GM21515 (cell line): ENCODE measurements around the gene NISCH.

Experiments used
- ATAC-seq: cut with Tn5 transposase; IDR thresholded peaks from one replicate; pipeline ENCODE4 v1.9.1; 2021; ENCODE audit not compliant: unreplicated experiment

NISCH gene

GRCh38 chr3:52471371-52472238, 16.2 kb downstream of the NISCH start:
- no peak for ATAC-seq

DNA sequence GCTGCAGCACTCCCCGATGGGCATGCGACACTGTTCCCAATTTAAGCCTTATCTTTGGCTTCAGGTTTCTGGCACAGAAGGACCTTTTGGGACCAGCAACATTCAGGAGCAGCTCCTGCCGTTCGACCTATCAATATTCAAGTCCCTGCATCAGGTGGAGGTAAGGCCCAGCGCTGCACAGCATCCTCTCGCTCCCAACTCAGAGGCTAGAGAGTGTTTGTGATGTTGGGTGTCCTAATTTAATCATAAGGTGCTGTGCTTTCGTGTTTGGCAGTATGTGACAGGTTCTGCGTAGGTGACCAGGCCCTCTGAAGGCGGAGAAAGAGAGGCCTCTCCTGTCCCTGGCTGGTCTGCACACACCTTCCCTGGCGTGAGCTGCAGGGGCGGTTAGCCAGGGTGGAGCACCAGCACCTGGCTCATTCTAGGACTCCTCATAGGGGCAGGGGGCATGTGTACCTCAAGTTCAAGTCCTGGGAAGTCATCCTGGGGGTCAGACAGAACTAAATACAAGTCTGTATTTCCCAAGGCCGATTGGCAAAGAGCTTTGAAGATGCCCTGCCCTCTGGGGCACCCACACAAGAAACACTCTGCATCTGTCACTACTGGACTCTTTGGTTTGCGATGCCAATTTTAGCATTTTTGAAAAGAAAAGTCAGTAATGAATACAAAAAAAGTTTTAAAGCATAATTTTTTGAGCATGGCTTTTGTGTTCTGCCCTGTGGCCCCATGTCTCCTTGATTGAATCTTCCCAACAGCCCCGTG, 17.0 kb downstream of the NISCH start:
- ATAC-seq = no peak

- no peak for ATAC-seq
Observed at GRCh38 chr3:52473026-52473425, 17.6 kb downstream of the NISCH start.

- ATAC-seq = no peak
Observed at GRCh38 chr3:52477076-52477795, 21.8 kb downstream of the NISCH start.

- ATAC-seq = no peak
Observed at GRCh38 chr3:52477796-52478095, 22.3 kb downstream of the NISCH start.

- ATAC-seq = no peak
Observed at GRCh38 chr3:52479037-52479876, 23.9 kb downstream of the NISCH start.

DNA sequence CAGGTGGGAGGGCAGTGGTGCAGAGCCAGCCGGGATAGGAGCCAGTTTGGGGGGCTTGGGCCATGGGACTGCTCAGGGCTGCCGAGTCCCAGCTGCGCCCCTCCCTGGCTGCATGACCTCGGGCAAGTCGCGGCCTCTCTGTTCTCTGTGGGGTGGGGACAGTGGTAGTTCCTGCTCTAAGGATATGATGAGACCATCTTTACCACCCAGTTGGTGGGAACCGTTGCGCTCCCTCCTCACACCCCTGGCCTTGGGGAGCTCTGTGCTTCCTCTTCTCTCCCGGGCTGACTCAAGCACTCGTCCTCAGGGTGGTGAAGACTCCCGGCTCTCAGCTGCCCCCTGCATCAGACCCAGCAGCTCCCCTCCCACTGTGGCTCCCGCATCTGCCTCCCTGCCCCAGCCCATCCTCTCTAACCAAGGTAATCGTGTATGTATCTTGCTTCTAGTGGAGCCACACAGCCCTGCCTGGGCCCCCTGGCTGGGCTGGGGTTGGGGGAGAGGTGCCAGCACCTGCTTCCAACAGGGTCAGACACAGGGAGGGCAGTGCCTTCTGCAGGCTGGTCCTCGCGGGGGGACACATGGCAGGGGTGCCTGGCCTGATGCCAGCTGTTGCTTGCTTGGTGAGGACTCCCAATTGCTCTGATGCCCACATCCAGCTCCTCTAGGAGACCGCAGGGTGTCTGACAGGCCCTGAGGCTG, 24.6 kb downstream of the NISCH start:
- ATAC-seq = no peak

DNA sequence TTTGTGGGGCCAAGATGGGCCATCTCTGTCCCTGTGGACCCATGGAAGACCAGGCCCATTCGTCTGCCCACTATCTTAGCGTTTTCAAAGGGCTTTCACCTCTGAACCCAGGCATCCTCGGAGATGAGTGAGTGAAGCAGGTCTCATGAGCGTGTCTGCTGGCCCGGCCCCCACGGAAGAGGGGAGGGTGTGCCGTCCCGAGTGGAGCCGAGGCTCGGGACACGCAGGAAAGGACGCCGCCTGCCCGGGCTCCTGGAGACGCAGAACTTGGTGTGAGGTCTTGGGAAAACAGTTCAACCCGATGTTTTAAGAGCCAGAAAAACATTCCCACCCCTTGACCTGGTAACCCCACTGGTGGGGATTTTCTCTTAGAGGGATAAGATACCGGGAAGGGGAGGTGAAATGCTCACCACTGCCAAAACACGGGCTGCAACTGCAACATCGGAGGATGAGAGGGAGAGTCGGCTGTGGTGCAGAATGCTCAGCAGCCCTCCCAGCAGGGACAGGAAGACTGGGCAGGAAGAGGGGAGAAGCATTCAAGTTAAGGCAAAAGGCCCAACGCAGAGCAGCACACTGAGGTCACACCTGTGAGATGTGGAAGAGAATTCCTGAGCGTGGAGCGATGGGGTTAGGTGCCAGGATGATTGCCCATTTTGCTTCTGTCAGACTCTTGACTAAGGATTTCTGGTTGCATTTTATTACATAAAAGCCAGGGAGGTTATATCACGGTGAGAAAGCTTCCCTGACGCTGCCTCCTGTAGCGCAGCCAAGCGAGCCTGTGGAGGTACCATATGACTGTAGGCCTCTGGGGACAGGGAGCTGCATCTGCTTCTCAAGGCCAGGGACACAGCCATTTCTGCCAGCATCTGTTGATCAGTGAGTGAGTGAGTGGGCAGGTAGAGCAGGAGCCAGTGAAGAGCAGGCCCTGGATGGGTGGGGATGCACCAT, 25.6 kb downstream of the NISCH start:
- ATAC-seq = no peak

DNA sequence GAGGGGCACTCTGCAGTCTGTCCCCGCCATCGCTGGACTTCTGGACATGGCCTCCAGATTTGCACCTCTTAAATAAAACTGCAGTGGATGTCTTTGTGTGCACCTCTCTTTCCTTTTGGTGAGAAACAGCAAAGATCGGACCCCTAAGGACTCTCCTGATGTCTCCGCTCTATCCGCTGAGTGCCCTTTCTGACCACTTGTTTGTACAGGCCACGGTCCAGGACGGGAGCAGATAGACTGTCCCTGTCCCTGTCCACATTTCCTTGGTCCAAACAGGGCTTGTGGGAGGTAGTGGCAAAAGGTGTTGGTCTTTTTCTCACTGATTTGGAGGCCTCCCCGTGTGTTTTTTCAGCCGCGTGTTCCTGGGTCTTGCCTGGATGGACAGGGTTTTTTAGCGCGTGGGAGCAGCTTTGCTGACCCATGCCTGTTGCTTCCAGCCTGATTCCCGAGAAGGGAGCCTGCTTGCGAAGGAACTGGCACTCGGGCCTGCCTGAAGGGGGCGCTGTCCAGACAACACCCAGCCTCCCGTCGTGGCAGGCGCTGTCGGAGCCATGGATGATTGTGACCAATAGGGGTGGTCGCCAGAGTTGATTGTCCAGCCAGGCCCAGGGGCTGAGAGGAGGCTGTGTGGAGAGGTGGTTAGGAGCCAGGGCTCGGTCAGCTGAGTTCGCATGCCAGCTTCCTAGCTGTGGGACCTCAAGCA, 26.6 kb downstream of the NISCH start:
- no peak for ATAC-seq

DNA sequence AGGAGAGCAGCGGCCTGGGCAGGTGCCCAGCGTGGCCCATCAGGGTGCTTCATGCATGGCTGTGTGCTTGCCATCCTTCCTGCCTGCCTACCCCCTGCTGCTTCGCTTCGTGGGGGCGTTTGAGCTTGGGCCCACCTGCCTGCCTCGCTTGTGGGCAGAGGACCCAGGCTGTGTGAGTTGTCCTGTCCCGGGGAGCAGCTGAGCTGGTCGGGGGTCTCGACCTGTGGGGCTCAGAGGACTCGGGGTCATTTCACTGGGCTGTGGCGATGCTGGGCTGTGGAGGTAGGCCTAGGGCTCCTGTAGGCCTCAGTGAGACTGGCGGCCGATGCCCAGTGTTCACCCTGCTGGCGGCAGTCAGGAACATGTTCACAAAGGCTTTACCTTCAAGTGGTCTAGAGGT, 27.7 kb downstream of the NISCH start:
- no peak for ATAC-seq

GRCh38 chr3:52483577-52484381, 28.4 kb downstream of the NISCH start:
- no peak for ATAC-seq

DNA sequence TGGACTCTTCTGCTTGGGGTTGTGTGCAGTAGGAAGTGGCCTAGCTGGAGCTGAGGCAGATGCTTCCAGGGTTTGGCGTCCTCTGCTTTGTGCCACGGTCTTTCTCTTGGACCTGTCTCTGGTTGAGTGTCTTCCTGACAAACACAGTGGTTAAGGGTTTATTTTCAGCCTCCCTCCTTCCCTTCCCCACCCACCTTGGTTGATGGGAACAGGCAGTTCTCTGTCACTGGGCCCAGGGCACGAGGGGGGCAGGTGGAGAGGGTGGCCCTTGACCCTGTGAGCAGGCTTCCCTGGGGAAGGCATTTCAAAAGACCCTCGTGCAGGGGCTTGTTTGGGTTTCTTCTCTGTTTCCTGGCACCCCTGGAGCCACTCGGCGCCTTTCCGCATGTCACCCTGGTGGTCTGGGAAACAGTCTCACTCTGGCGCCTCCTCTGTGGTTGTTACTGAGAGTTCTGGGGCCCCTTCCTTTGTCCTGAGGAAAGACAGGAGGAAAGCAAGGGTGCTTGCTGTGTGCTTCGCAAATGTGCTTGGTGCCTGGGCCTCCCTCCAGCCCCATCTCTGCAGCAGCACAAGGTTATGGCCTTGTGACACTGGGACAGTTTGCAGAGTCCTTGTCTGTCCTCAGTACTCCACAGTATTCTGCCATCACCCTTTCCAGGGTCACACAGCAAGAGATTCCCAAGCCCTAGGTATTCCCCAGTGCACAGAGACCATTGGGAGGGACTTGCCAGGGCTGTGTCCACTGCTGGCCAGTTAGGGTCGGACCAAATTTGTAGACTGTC, 29.5 kb downstream of the NISCH start:
- no peak for ATAC-seq

- ATAC-seq = no peak
Observed at GRCh38 chr3:52487050-52487787, 31.8 kb downstream of the NISCH start.

GRCh38 chr3:52487788-52488691, 32.6 kb downstream of the NISCH start:
- no peak for ATAC-seq

- no peak for ATAC-seq
Observed at GRCh38 chr3:52488746-52489145, 33.3 kb downstream of the NISCH start.
